Measurements from ENCODE around the gene E2F2. TPM values are rescaled to one million over a fixed set of nuclear protein-coding genes. Genes with fewer than 3 reads are reported as not detected.
A peak's percentile ranks its signal among the peaks of the same experiment; 100 is the strongest.

Gene E2F2
- total and polyA plus RNA-seq, 2 of the 13 experiments (the other 11 are each of a cell fraction or from before 2014, with no cell fraction given), result 0.65 to 6.6 TPM

DNA sequence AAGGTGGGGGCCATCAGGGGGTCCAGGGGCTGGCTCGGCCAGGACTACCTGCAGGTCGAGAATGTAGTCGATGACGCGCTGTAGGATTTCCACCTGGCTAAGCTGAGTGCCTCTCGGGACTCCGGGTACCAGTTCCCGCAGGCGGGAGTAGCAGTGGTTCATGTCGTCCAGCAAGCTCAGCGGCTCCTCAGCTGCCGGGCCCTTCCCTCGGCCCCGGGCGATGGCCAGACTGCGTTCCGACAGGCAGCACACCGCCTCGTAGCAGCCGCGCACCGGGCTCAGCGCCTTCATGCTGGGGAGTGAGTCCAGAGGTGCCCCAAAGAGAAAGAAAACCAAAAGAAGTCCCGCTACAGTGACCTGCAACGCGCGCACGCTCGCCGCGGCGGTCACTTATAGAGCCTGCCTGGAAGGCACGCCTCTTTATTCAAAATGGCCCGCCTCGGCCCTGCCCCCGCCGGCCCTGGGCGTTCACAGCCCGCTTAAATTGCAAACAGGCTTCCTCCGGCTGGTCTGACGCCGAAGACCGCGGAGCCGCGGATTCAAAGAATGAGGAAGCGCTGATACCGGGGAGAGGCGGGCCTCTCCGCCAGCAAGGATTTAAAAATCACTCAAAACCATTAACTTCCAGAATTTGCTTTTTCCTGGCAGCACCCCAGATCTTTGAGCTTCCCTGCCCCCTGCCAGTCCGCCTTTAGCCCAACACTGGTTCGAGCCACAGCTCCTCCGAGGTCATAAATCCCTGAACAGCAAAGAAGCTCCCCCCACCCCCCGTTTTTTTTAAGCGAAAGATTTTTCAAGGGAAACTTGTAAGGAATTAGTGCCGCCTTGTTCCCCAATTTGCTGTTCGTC is 28.3 kb upstream of the E2F2 start, which contains the start of gene ID3 (continued):
- TF ChIP-seq, protein P1, sequence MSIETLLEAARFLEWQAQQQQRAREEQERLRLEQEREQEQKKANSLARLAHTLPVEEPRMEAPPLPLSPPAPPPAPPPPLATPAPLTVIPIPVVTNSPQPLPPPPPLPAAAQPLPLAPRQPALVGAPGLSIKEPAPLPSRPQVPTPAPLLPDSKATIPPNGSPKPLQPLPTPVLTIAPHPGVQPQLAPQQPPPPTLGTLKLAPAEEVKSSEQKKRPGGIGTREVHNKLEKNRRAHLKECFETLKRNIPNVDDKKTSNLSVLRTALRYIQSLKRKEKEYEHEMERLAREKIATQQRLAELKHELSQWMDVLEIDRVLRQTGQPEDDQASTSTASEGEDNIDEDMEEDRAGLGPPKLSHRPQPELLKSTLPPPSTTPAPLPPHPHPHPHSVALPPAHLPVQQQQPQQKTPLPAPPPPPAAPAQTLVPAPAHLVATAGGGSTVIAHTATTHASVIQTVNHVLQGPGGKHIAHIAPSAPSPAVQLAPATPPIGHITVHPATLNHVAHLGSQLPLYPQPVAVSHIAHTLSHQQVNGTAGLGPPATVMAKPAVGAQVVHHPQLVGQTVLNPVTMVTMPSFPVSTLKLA (IDR thresholded peaks at IDR 0.05), result no peak
- TF ChIP-seq ZFP62 (CRISPR knock-in tag; IDR thresholded peaks at IDR 0.05) (0 out of 2 replicates have a peak, but pooled peaks have one; percentile 59), HDAC6 (IDR thresholded peaks at IDR 0.05; ENCODE audit: low read depth, low read length) (no peak; the same call in 1 of the 2 replicates), ZFP36L1 (CRISPR knock-in tag; IDR thresholded peaks at IDR 0.05) (peak; percentile 84; the same call in 1 of the 2 replicates), SPEN (CRISPR knock-in tag; IDR thresholded peaks at IDR 0.05; ENCODE audit: low read depth) (no peak), ZFP37 (CRISPR knock-in tag; IDR thresholded peaks at IDR 0.05; ENCODE audit: borderline replicate concordance) (peak; percentile 56; the same call in 1 of the 2 replicates), BCL6 (CRISPR knock-in tag; IDR thresholded peaks at IDR 0.05) (no peak), SUZ12 (IDR thresholded peaks at IDR 0.05; ENCODE audit: low read depth, low read length) (no peak), MLLT10 (CRISPR knock-in tag; IDR thresholded peaks at IDR 0.05) (no peak), HOXA7 (CRISPR knock-in tag; IDR thresholded peaks at IDR 0.05) (no peak), ZNF788 (CRISPR knock-in tag; IDR thresholded peaks at IDR 0.05; ENCODE audit: borderline replicate concordance) (no peak)
- TF ChIP-seq, protein P2, sequence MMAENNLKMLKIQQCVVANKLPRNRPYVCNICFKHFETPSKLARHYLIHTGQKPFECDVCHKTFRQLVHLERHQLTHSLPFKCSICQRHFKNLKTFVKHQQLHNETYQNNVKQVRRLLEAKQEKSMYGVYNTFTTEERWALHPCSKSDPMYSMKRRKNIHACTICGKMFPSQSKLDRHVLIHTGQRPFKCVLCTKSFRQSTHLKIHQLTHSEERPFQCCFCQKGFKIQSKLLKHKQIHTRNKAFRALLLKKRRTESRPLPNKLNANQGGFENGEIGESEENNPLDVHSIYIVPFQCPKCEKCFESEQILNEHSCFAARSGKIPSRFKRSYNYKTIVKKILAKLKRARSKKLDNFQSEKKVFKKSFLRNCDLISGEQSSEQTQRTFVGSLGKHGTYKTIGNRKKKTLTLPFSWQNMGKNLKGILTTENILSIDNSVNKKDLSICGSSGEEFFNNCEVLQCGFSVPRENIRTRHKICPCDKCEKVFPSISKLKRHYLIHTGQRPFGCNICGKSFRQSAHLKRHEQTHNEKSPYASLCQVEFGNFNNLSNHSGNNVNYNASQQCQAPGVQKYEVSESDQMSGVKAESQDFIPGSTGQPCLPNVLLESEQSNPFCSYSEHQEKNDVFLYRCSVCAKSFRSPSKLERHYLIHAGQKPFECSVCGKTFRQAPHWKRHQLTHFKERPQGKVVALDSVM (CRISPR knock-in tag; IDR thresholded peaks at IDR 0.05), result 0 out of 2 replicates have a peak, but pooled peaks have one; percentile 19
- TF ChIP-seq, protein P3, sequence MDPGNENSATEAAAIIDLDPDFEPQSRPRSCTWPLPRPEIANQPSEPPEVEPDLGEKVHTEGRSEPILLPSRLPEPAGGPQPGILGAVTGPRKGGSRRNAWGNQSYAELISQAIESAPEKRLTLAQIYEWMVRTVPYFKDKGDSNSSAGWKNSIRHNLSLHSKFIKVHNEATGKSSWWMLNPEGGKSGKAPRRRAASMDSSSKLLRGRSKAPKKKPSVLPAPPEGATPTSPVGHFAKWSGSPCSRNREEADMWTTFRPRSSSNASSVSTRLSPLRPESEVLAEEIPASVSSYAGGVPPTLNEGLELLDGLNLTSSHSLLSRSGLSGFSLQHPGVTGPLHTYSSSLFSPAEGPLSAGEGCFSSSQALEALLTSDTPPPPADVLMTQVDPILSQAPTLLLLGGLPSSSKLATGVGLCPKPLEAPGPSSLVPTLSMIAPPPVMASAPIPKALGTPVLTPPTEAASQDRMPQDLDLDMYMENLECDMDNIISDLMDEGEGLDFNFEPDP (CRISPR knock-in tag; conservative IDR thresholded peaks at IDR 0.05), result no peak
- TF ChIP-seq, protein P4, sequence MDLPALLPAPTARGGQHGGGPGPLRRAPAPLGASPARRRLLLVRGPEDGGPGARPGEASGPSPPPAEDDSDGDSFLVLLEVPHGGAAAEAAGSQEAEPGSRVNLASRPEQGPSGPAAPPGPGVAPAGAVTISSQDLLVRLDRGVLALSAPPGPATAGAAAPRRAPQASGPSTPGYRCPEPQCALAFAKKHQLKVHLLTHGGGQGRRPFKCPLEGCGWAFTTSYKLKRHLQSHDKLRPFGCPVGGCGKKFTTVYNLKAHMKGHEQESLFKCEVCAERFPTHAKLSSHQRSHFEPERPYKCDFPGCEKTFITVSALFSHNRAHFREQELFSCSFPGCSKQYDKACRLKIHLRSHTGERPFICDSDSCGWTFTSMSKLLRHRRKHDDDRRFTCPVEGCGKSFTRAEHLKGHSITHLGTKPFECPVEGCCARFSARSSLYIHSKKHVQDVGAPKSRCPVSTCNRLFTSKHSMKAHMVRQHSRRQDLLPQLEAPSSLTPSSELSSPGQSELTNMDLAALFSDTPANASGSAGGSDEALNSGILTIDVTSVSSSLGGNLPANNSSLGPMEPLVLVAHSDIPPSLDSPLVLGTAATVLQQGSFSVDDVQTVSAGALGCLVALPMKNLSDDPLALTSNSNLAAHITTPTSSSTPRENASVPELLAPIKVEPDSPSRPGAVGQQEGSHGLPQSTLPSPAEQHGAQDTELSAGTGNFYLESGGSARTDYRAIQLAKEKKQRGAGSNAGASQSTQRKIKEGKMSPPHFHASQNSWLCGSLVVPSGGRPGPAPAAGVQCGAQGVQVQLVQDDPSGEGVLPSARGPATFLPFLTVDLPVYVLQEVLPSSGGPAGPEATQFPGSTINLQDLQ (CRISPR knock-in tag; IDR thresholded peaks at IDR 0.05), result no peak
- TF ChIP-seq, protein P5, sequence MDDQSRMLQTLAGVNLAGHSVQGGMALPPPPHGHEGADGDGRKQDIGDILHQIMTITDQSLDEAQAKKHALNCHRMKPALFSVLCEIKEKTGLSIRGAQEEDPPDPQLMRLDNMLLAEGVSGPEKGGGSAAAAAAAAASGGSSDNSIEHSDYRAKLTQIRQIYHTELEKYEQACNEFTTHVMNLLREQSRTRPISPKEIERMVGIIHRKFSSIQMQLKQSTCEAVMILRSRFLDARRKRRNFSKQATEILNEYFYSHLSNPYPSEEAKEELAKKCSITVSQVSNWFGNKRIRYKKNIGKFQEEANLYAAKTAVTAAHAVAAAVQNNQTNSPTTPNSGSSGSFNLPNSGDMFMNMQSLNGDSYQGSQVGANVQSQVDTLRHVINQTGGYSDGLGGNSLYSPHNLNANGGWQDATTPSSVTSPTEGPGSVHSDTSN (CRISPR knock-in tag; IDR thresholded peaks at IDR 0.05; ENCODE audit: borderline replicate concordance), result 0 out of 2 replicates have a peak, but pooled peaks have one; percentile 17
- TF ChIP-seq, protein P6, sequence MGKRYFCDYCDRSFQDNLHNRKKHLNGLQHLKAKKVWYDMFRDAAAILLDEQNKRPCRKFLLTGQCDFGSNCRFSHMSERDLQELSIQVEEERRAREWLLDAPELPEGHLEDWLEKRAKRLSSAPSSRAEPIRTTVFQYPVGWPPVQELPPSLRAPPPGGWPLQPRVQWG (CRISPR knock-in tag; IDR thresholded peaks at IDR 0.05; ENCODE audit: borderline replicate concordance, low read depth), result no peak

All from HepG2 (cell line).